ENCODE measurements around the gene LCLAT1. TPM values are rescaled to one million over a fixed set of nuclear protein-coding genes. Genes with fewer than 3 reads are reported as not detected.

LCLAT1 gene
- total and polyA plus RNA-seq, 2 donors (not counting 1 experiment from before 2014, with no cell fraction given), result 5.1 to 21.9 TPM

- intact Hi-C loops (cut with micrococcal nuclease), result loop anchor here (5.0 to 10.0 kb wide), 2 partner anchors 33 to 234 kb away; no protein-coding TSS in a partner anchor
Observed at GRCh38 chr2:30470426-30470825, 23.4 kb downstream of the LCLAT1 start.

GRCh38 chr2:30472326-30472725 is 25.3 kb downstream of the LCLAT1 start:
- Histone ChIP-seq H3K4me1 (ENCODE audit: control insufficient read depth in 2 of 2, insufficient read depth in 2 of 2, low read length in 2 of 2) (peaks cover 8 to 23% of the 10 kb centered on the region in 2 donors), H3K79me2 (ENCODE audit: control insufficient read depth, insufficient read depth, low read length) (peaks cover 89% of the 10 kb centered on the region), H3K9me3 (ENCODE audit: control extremely low read depth in 1 of 3, control insufficient read depth in 2 of 3, insufficient read depth in 1 of 3, low read length in 2 of 3) (peaks cover 0 to 6% (median 4%) of the 10 kb centered on the region in 3 donors), H4K20me1 (ENCODE audit: control insufficient read depth, insufficient read depth, low read length, poor library complexity, severe bottlenecking) (no peaks in the 10 kb centered on the region), H3K9ac (ENCODE audit: low read length) (no peak overlapping the region), H3K27me3 (replicated peaks in 1 of 4; ENCODE audit: control extremely low read depth in 1 of 4, control insufficient read depth in 3 of 4, insufficient read depth in 4 of 4, low read length in 3 of 4) (no peaks in the 10 kb centered on the region), H2AFZ (ENCODE audit: insufficient read depth, low read depth, low read length, poor library complexity, severe bottlenecking) (no peak overlapping the region), H3K4me2 (replicated peaks; ENCODE audit: low read depth, low read length, poor library complexity, severe bottlenecking) (no peak overlapping the region), H3K4me3 (ENCODE audit: control extremely low read depth in 1 of 5, extremely low read depth in 1 of 5, insufficient read depth in 1 of 5, low read depth in 2 of 5, low read length in 4 of 5) (no peak overlapping the region), H3K27ac (ENCODE audit: low read length in 2 of 2) (no peak overlapping the region), H3K36me3 (replicated peaks in 1 of 2; ENCODE audit: control extremely low read depth in 1 of 2, control insufficient read depth in 1 of 2, extremely low read depth in 1 of 2, insufficient read depth in 2 of 2, low read length in 1 of 2) (peaks cover 0 to 3% of the 10 kb centered on the region in 2 experiments)
- TF ChIP-seq EZH2 (IDR thresholded peaks at IDR 0.05; ENCODE audit: borderline replicate concordance, insufficient read depth, low read depth, low read length, poor library complexity, severe bottlenecking) (no peak), CTCF (IDR thresholded peaks at IDR 0.05) (peak; percentile 35)
- Mint-ChIP-seq H3K4me1 (peaks cover 56% of the 10 kb centered on the region), H3K27me3 (no peaks in the 10 kb centered on the region), H3K27ac (no peak overlapping the region), H3K9me3 (ENCODE audit: insufficient read depth) (peaks cover 2% of the 10 kb centered on the region), H3K4me3 (no peak overlapping the region)
- intact Hi-C loops (cut with micrococcal nuclease), result loop anchor here (5.0 to 10.0 kb wide), 2 partner anchors 35 to 232 kb away; no protein-coding TSS in a partner anchor
- no peak for DNase-seq
- ChIA-PET CTCF (interaction anchor here (1.1 to 2.0 kb wide), 3 partner anchors 13 to 264 kb away, joined by 3 to 6 read pairs (median 6); no protein-coding TSS in a partner anchor), POLR2A (no interaction called here)
- ATAC-seq (ENCODE audit: low read depth), result no peak

More at GRCh38 chr2:30470426-30470825, 23.4 kb downstream of the LCLAT1 start:
- no peak for TF ChIP-seq EZH2 (IDR thresholded peaks at IDR 0.05; ENCODE audit: borderline replicate concordance, insufficient read depth, low read depth, low read length, poor library complexity, severe bottlenecking)
- no peak for TF ChIP-seq CTCF (IDR thresholded peaks at IDR 0.05)
- POLR2A ChIA-PET, result no interaction called here
- CTCF ChIA-PET, result interaction anchor here (1.2 kb wide), 1 partner anchor 261 kb away, joined by 3 read pairs; no protein-coding TSS in a partner anchor
- no peak for ATAC-seq (ENCODE audit: low read depth)
- H4K20me1 ChIP-seq (ENCODE audit: control insufficient read depth, insufficient read depth, low read length, poor library complexity, severe bottlenecking), result no peaks in the 10 kb centered on the region
- no peak overlapping the region for H2AFZ ChIP-seq (ENCODE audit: insufficient read depth, low read depth, low read length, poor library complexity, severe bottlenecking)
- Mint-ChIP-seq H3K27ac (no peak overlapping the region), H3K9me3 (ENCODE audit: insufficient read depth) (peaks cover 2% of the 10 kb centered on the region), H3K4me3 (no peak overlapping the region), H3K27me3 (no peaks in the 10 kb centered on the region), H3K4me1 (peaks cover 55% of the 10 kb centered on the region)
- no peak overlapping the region for H3K27ac ChIP-seq (ENCODE audit: low read length in 2 of 2)
- DNase-seq, result no peak
- WGBS (ENCODE audit: insufficient coverage), result 64% methylated on average over 1 of the region's 1 CpG
- H3K36me3 ChIP-seq (replicated peaks in 1 of 2; ENCODE audit: control extremely low read depth in 1 of 2, control insufficient read depth in 1 of 2, extremely low read depth in 1 of 2, insufficient read depth in 2 of 2, low read length in 1 of 2), result no peaks in the 10 kb centered on the region
- no peaks in the 10 kb centered on the region for H3K27me3 ChIP-seq (replicated peaks in 1 of 4; ENCODE audit: control extremely low read depth in 1 of 4, control insufficient read depth in 3 of 4, insufficient read depth in 4 of 4, low read length in 3 of 4)
- peaks cover 8 to 22% of the 10 kb centered on the region in 2 donors for H3K4me1 ChIP-seq (ENCODE audit: control insufficient read depth in 2 of 2, insufficient read depth in 2 of 2, low read length in 2 of 2)
- no peak overlapping the region for H3K4me2 ChIP-seq (replicated peaks; ENCODE audit: low read depth, low read length, poor library complexity, severe bottlenecking)
- H3K4me3 ChIP-seq (ENCODE audit: control extremely low read depth in 1 of 5, extremely low read depth in 1 of 5, insufficient read depth in 1 of 5, low read depth in 2 of 5, low read length in 4 of 5), result no peak overlapping the region
- peaks cover 72% of the 10 kb centered on the region for H3K79me2 ChIP-seq (ENCODE audit: control insufficient read depth, insufficient read depth, low read length)
- peaks cover 0 to 6% (median 4%) of the 10 kb centered on the region in 3 donors for H3K9me3 ChIP-seq (ENCODE audit: control extremely low read depth in 1 of 3, control insufficient read depth in 2 of 3, insufficient read depth in 1 of 3, low read length in 2 of 3)
- H3K9ac ChIP-seq (ENCODE audit: low read length), result no peak overlapping the region

All from B cell (primary cell).